HG03439 (cell line): ENCODE measurements around the gene INHA.

ENCODE experiments used
- ATAC-seq: cut with Tn5 transposase; IDR thresholded peaks from one replicate; pipeline ENCODE4 v1.9.1; 2021; ENCODE audit warnings: mild to moderate bottlenecking, moderate library complexity; ENCODE audit not compliant: unreplicated experiment

Gene INHA

DNA sequence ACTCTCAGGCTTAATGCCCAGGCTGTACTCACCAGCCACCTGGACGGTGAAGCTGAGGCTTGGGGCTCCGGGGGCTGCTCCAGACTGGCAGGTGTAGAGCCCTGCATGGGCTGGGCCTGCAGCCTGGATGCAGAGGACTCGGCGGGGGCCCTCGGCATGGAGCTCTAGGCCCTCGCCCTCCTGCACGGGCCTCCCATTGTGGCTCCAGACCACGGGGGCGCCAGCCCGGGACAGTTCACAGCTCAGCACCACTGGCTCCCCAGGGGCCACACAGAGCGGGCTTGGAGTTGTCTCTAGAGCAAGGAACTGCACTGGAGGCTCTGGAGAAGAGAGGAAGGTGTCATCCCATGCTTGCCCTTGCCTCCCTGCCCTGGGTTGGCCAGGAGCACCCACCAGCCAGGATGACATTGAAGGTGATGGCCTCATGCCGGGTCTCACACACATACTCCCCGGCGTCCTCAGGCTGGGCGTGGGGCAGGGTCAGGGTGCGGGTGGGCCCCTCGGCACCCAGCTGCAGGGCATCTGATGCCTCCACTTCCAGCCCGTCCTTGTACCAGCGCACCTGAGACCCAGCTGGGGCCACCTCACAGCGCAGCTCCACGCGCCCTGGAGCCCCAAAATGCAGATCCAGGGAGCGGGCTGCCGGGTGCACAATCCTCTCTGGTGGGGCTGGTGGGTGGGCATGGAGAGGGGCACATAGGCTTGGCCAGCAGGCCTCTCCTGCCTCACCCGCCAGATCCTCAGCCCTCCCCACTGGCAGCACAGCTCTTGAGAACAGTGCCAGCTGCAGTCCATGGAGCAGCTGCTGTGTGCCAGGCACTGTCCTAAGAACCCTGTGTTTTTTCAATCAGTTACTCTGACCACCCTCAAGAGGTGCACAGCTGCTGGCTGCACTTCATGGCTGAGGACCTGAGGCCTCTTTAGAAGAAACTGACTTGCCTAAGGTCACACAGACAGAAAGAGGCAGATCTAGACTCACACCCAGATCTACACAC lies 14.0 kb upstream of the INHA start:
- no peak for ATAC-seq

DNA sequence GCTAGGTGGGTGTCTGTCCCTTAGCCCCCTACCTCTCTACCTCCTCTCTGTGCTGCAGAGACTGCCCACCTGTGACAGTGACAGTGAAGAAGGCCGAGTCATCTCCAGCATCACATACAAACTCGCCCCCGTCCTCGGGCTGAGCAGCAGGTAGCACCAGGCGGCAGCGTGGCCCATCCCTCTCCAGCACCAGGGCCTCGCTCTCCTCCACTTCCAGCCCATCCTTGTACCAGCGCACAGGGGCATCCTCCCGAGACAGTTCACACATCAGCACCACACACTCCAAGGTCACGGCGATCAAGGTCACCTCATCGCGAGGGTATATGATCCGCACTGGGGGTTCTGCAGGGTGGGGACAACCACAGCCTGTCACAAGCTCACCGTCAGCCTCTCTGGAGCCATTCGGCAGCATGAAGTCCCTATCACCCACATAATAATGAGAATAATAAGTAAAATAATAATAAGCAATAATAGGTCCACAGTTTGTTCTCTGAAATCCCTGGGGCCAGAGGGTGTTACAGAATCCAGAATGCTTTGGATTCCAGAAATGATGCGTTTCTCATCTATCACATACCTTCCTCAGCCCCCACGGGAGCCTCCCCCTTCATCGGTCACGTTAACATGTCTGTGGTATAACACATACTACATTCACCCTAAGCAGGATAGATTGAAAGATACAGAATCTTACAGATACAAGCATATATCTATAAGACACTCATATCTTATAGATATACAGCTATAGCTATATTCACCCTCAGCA lies 12.8 kb upstream of the INHA start:
- no peak for ATAC-seq

DNA sequence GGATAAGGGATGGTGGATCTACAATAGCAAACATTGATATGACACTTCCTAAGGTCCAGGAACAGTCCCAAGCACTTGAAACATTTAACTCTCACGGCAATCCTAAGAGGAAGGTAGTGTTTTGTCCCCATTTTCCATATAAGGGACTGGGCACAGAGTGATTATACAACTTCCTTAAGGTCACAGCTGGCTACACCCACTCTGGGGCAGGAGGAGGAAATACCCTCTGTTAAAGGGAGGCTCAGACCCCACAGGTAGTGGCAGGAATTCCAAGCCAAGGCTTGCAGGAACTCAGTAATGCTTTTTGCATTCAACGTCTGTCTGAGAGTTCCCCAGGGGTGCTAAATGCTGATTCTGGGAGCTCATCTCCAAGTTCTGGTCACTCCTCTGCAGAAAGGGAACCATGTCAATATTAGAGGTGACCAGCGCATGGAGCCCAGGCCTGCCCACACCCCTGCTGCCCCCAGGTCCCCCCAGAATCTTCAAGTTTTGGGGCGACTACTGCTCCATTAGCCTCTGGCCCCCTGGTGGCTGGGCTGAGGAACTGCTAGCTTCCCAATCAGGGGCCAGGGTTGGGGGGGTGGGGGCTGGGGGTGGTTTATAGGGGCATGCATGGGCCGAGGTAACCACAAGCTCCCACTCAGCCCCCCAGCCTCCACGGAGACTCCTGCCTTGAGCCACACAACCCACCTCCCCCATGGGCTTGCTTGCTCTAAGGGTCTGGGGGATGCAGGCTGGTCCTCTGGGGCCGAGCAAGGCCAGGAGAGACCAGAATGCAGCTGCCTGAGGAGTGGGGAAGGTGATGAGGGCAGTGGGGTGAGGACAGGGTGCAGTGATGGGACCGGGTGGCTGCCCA lies 11.8 kb upstream of the INHA start:
- no peak for ATAC-seq

DNA sequence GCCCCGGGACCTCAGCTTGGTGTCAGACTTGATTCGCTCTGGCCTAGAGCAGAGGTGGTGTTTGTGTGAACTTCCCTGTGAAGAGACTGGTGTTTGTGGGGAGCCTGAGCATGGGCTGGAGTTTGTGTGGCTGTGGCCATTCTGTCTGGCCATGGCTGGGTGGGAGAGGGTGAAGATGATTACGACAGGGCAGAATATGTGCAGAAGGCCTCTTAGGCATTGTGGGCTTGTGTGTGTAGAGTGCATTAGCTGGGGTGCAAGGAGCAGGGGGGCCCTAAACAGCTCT lies 11.3 kb upstream of the INHA start:
- ATAC-seq: no peak

DNA sequence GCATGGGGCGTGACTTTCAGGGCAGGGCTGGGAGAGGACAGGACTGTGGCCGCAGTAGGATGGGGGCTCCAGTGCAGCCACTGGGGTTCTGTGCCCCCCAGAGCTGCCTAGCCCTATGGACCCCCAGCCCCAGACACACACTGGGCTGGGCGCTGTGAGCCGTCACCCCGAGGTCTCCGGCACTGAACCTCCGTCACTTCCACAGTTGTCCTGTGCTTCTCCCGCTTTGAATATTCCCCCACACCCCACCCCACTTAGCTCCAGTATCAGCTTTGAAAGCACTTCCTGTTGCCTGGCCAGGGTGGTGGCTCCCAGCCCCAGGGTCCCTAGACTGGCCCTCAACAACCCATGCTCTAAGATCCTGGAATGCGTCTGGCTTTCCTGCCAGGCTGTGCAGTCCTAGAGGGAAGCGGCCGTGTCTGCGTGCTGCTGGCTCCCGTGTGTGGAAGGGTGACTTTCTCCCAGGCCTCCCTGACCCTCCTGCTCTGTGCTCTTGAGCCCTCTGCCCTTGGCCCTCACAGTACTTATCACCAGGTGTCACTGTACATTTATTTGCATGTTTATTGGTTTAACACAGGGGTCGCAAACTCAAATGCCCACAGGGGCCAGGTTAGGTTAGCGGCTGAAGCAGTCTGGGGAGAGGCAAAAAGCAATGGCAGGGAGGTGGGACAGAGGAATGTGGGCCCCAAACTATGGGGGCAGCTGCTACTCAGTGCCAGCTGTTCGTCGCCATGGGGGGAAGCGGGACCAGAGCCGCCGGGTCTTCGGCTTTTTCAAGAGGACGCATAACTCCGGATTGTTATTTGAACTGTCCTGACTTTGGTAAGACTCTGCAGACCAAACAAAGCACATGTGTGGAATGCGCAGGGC lies 10.7 kb upstream of the INHA start:
- ATAC-seq: no peak

DNA sequence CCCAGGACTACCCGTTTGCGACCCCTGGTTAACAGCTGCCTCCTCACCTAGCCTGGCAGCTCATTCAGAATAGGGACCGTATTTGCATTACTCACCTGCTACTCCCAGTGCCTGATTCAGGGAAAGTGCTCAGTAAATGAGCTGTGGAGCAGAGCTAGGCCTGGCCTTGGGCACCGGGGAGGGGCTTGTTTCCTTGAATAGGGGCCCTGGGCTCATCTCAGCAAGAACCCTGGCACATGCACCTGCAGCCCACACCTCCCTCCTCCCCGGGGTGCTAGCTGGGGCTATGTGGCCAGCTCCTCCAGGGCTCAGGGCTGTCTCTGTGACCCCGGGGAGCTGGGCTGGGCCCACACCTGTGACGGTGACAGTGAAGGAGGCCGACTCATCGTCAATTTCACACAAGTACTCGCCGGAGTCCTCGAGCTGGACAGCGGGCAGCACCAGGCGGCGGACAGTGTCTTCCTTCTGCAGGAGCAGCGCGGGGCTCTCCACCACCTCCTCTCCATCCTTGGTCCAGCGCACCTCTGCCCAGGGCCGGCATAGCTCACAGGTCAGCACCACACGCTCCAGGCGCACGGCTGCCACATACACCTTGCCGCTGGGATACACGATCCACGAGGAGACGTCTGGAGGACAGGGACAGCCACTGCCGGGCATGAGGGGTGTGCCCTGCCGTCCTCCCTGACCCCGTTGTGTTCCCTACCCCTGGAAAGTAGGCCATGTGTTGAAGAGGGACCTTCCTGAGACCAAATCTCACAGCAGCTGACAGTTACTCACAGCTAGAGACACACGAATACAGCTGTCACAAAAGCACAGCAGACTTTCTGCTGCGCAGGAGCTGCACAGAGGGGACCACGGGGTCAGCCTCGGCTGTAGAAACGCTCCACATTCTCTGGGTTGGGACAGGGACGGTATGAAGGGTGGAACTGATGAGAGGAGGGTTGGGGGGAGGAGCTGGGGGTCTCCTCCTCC lies 9.8 kb upstream of the INHA start:
- no peak for ATAC-seq

DNA sequence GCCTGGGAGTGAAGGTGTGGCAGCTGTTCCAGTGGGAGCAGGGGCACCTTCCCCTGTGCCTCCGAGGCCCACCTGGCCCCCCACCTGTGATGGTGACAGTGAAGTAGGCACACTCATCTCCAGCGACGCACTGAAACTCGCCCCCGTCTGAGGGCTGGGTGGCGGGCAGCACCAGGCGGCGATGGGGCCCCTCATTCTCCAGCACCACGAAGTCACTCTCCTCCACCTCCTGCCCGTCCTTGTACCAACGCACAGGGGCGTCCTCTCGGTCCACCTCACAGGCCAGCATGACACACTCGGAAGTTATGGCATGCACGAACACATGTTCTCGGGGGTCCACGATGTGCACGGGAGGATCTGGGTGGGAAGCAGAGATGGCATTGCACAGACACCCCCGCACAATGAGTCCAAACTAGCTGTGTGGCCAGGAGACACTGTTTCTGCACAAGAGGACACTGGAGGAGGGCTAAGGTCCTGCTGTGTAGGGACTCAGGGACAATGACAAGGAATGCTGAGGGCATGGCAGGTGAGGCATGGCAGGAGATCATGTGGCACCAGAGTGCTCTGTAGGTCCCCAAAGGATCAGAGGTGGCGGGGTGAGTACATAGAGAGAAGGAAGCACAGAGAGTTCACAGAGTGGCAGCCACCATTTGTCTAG lies 8.7 kb upstream of the INHA start:
- ATAC-seq: no peak

DNA sequence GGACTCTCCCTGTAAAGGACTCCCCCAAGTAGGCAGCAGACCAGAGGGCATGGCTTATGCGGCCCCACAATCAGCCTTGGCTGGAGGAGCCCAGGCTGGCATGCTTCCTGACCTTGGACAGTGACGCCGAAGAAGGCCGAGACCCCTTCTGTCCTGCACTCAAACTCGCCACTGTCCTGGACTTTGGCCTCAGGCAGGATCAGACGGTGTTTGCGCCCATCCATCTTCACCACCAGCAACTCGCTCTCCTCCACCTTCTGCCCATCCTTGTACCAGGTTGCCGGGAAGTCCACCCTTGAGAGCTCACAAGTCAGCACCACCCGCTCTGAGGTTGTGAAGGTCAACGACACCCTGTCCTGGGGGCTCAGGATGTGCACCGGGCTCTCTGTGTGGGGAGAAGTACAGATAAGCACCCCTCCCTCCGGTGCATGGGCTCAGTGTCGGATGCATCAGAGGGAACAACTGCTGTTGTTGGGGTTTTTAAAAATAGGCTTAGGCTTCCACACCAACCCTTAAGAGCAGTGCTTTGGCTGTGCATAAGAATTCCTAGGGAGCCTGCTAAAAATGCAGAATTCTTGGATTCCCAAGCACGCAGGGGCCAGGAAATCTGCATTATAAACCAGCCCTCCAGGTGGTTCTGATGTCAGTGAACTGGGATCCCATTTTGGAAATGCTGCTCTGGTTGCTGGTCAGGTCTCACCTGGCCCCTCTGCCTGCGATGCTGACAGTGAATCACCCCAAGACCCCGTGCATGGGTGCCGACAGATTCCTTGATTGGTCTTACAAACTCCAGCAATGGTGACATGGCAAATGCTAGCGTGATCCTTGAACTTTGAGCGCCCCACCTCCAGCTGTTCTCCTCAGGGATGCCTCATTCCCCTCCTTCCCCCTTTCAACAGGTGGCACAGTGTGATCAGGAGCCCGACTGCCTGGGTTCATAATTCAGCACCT lies 6.7 kb upstream of the INHA start:
- no peak for ATAC-seq

DNA sequence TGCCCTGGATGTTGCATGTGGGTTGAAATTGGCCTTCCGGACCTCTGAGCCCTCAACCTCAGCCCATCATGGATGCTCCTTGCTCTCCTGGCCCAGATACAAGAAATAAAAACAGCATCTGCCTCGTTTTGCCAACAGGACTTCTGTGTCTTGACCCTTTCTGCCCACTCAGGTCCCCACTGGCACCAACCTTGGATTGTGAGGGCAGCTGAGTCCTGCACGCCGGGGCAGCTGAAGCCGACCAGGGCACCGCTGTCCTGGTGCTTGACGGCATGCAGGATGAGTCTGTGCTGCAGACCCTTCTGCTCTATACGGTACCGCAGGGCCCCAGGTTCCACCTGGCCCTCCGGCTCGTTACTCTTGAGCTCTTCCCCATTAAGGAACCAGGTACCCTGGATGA lies 5.5 kb upstream of the INHA start:
- no peak for ATAC-seq

DNA sequence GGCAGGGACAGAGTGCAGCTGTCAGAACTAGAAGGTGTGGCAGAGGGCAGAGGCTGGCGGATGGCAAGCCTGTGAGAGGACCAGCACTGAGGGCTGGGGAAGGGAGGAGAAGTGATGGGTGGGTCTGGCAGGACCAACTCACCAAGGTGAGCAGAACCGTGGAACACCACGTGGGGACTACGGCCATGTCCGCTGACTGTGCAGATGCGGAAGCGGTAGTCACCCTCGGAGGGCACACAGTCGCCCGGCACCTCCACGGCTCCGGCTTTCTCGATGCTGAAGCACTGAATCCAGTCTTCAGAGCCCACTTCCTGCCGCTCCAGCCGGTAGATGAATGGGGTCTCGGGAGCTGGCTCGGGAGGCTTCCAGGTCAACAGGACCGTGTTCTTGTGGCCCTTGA lies 5.0 kb upstream of the INHA start:
- no peak for ATAC-seq

DNA sequence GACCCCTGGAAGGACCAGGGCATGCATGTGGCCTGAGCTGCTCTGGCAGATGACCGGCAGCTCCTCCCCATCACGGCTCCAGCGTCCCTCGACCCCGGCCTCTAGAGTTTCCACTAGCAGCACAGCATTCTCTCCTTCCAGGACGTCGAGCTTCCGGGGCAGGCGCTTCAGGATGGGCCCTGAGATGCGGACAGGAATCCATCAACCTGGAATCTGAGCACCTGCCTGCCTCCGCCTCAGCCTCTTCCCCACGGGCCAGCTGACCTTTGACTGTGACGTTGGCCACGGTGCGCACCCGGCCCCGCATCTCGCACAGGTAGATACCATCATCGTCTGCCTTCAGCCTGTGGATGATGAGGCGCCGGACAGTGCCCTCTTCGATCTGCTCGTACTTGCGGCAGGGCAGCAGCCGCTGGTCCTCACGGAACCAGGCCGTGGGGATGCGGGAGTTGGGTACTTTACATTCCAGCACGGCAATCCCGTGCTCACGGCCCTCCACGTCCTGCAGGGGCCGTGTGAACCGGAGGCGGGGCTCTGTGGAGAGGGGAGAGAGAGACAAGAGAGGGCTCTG lies 4.2 kb upstream of the INHA start:
- no peak for ATAC-seq

DNA sequence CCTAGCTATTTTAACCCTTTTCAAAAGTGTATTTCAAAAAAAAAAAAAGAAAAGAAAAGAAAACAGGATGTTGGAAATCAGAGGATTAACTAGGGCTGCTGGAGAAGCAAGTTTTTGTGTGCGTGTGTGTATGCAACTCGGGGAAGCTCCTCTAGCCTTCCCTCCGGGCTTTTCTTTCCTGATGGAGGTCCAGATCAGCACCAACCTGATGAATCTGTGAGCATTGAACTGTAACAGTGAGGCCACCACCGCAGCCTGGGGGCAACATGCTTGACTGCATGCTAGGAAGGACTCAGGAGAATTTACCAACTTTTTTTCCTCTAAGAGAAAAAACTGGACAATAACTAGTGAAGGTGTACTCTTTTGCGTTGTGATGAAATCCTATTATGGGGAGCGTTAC lies 3.1 kb upstream of the INHA start:
- no peak for ATAC-seq

DNA sequence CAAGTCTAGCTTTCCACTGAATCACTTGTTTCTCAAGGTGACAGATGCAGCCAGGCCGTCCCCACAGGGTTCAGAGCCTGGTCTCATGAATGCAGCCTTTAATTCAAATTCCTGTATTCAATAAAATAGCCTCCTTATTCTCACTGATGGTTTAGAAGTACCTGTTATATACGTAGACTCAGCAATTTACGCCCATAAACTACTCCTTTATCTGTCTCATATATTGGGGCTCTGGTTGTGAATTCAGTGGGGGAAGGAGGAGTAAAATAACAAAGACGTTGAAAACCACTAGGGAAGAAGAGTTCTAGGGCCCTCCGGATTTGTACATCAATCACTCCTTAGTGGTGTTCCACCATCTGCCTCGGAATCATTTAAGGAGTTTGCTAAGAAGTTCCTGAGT lies 2.5 kb upstream of the INHA start:
- ATAC-seq: no peak

DNA sequence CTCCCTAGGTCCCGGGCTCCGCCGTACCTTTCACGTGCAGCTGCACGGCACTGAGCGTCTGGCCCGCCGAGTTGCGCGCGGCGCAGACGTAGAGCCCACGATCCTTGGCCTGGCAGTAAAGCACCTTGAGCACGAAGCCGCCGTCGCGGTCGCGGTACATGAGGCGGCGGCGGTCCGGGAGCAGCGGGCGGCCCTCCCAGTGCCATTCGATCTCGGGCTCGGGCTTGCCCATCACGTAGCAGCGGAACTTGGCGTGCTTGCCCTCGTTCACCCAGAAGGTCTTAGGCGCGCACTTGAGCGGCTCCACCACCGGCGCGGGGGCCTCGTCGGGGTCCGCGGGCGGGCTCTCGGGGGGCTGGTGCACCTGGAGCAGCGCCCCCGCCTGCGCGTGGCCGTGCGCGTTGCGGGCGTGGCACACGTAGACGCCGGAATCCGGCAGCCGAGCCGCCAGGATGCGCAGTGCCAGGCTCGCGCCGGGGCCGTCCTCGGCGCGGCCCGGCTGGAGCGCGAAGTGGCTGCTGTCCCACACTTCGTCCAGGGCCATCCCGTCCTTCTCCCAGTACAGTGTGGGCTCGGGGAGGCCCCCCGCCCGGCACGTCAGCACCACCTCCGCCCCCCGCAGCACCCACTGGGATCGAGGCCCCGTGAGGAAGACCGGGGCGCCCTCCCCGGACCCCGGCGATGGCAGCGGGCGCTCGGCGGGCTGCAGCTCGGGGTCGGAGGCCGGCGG lies 1.8 kb upstream of the INHA start:
- ATAC-seq: no peak

DNA sequence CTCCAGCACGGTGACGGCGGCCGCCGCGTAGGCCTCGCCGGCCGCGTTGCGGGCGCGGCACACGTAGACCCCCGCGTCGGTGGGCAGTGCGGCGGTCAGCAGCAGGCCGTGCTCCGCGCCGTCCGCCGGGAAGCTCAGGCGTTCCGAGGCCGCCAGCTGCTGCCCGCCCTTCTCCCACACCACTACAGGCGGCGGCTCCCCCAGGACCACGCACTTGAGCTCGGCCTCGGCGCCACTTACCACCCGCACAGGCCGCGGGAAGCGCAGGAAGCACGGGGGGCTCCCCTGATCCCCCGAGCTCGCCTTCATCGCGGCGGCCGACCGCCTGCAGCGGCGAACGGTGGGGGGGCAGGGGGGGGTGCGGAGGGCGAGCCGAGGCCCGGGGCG lies 1.2 kb upstream of the INHA start:
- no peak for ATAC-seq

DNA sequence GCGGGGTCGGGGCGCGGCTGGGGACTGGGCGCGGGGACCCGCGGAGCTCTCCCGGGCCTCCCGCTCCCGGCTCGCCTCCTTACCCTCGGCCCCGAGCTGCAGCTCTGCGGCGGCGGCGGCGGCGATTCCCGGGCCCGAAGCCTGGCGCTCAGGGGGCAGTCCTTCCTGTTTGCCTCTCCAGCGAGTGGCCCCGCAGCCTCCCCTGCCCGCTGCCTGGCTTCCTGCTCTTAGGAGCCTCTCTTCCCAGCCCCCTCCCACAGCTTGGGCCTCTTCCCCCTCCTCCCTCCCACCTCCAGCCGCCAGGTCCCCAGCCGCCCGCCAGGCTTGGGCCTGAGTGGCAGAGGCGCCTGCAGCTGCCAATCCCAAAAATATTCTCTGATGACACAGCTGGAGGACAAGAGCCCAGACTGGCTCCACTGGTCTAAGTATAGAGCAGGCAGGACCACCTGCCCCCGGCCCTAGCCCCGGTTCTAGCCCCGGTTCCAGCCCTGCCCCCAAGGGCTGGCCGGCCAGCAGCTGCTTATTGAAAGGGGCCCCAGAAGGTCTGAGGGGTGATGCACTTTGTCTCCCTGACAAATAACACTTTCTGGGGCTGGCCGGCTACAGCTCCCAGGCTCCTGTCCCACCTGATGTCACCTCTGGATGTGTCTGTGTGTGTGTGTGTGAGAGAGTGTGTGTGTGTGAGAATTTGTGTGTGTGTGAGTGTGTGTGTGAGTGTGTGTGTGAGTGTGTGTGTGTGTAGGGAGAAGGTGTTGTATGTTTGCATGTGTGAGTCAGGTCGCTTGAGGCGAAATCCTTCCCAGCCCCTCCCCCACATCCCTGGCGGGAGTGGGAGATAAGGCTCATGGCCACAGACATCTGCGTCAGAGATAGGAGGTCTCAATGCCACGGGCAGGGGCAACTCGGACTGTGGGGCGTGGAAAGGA lies 536 bp upstream of the INHA start, which contains the start of gene OBSL1:
OBSL1 (minus strand) TSS at position 229 of the 926 bp plus-strand sequence. CDS start 307 bp downstream, outside the sequence.
- no peak for ATAC-seq
